ENCODE results near the gene ARHGAP40. TPM values are rescaled to one million over a fixed set of nuclear protein-coding genes. Genes with fewer than 3 reads are reported as not detected.
"Not testable (repeated sequence)": the region's sequence is repeated elsewhere in the genome, so short reads cannot be mapped to it uniquely, and the experiment has no call there.

Gene ARHGAP40
- total RNA-seq, 1 experiment from 2014 or later: 0.12 TPM

DNA sequence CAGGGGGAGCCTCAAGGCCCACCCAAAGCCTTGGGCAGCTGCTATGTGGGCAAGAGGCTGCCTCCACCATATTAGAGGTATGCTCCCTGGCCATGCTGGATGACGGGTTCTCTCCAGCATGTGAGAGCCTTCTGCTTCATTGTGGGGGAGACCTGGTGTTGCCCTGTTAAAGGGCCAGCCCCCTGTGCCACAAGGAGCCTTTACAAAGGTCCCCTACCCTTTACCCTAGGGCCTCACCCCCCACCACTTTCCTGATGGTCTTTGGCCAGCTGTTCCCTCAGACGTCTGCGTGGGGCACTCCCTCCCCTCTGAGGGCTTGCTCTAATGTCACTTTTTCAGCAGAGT is 15.5 kb upstream of the ARHGAP40 start:
- DNase-seq (ENCODE audit: extremely low read depth, low read depth): no peak

- DNase-seq (ENCODE audit: extremely low read depth, low read depth): no peak
These were observed 13.3 kb upstream of the ARHGAP40 start for GRCh38 chr20:38588303-38588702.

DNA sequence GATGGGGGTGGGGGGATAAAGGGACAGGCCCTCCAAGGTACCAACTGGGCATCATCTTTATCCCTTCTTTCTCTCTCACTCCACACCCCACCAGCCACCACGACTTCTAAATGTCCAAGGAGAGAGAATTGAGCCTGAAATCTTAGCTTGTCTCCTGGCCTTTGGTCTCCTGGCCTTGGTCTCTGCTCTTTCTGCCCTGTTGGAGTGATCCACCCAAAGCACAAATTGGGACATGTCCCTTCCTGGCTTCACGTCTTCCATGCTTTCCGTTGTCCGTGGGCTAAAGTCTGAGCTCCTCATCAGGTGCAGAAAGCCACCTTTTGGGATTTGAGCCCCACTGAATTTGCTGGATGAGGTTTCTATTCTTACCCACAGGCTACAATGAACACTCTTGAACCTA is 12.3 kb upstream of the ARHGAP40 start:
- no peak for DNase-seq (ENCODE audit: extremely low read depth, low read depth)

DNA sequence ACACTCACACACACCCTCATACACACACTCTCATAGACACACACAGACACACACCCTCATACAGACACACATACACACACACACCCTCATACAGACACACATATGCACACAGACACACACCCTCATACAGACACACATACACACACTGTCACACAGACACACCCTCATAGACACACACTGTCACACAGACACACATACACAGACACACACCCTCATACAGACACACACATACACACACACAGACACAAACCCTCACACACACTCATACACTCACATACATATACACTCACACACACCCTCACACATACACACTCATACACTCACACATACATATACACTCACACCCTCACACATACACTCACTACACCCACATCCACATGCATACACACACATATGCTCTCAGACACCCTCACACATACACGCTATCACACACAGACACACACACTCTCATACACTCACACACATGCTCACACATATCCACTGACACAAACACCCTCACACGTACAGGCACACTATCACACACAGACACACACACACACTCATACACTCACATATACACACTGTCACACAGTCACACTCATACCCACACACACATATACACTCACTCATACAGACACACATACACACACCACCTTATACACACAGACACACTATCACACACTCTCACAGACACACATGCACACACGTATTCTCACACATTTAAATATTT is 11.5 kb upstream of the ARHGAP40 start:
- no peak for DNase-seq (ENCODE audit: extremely low read depth, low read depth)

DNA sequence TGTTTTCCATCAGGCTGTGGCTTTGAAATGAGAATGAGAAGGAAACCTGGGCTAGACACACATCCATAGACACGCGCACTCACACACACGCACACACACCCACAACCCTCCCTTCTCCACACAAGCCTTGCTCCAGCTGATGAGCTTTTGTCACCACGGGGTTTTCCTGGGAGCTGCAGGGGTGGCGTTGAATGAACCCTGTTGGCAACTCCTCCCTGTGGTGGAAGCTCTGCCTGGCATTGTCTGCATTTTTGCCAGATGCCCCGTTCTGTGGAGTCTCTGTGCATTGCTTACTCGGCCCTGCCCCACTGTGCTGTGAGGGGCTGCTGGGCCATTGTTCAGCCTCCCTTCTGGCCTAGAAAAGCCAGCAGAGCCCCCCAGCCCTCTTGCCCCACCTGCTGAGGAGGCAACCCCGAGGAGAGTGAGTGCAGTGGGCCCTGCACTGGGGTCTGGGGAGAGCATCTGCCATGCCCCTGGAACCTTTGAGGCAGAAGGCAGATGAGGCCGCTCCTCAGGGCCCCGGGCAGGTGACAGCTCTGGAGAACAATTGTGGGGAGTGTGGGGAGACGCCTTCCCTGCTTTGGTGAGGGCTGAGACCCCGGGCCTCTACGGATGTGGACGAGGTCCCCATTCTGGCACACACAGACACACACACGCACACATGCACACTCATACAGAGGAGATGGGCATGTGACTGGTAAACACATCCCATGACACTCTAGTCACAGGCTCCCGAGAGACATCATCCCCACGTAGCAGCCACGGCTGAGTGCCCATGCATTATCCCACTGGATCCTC is 10.7 kb upstream of the ARHGAP40 start:
- no peak for DNase-seq (ENCODE audit: extremely low read depth, low read depth)

- no peak for DNase-seq (ENCODE audit: extremely low read depth, low read depth)
These were observed 9.9 kb upstream of the ARHGAP40 start for GRCh38 chr20:38591474-38592410.

- not testable (repeated sequence) for DNase-seq (ENCODE audit: extremely low read depth, low read depth)
These were observed 9.2 kb upstream of the ARHGAP40 start for GRCh38 chr20:38592411-38592790.

DNA sequence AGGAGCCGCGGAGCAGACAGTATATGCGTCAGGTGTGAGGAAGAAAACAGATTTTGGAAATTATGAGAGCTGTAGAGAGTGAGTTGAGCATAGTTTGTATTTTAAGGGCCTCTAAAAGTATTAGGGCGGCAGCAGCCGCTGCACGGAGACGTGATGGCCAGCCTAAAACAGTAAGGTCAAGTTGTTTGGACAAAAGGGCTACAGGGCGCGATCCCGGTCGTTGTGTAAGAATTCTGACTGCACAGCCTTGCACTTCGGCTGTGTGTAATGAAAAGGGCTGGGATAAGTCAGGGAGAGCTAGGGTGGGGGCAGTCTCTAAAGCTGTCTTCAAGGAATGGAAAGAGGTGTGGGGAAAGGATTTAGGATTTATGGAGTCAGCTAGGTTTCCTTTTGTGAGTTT is 7.3 kb upstream of the ARHGAP40 start:
- not testable (repeated sequence) for DNase-seq (ENCODE audit: extremely low read depth, low read depth)

- DNase-seq (ENCODE audit: extremely low read depth, low read depth): not testable (repeated sequence)
These were observed 5.7 kb upstream of the ARHGAP40 start for GRCh38 chr20:38595886-38596285.

GRCh38 chr20:38599410-38599882 is 2.2 kb upstream of the ARHGAP40 start:
- DNase-seq (ENCODE audit: extremely low read depth, low read depth): no peak

GRCh38 chr20:38600057-38600456 is 1.6 kb upstream of the ARHGAP40 start:
- DNase-seq (ENCODE audit: extremely low read depth, low read depth): no peak

DNA sequence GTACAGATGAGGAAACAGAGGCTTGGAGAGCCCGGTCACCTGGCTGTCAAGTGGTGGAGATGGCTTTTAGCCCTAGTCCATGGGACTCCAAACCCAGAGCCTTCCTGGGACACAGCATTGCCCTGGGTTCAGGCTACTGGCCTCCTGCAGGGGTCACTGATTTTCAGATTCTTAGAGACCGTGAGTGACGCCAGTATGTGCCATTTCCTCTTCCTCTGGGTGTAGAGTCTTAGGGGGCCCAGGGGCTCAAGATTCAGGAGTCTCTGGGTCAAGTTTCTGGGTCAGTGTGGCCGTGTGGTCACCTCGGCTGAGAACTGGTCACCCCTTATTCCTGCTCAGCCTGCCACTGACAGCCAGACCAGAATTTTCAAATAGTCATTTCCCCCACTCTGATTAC is 574 bp downstream of the ARHGAP40 start:
- DNase-seq (ENCODE audit: extremely low read depth, low read depth): no peak

DNA sequence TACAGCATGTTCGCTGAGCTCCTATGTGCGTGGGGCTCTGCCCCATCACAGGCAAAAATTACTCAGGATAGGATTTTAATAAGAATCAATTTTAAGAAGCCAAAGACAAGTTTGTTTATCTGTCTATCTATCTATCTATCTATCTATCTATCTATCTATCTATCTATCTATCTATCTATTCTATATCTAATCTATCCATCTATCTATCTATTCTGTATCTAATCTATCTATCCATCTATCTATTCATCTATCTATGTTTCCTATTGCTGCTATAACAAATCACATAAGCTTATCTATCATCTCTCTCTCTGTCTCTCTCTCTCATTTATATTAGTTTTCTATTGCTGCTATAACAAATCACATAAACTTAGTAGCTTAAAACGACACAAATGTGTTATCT is 1.7 kb downstream of the ARHGAP40 start:
- DNase-seq (ENCODE audit: extremely low read depth, low read depth): no peak

DNA sequence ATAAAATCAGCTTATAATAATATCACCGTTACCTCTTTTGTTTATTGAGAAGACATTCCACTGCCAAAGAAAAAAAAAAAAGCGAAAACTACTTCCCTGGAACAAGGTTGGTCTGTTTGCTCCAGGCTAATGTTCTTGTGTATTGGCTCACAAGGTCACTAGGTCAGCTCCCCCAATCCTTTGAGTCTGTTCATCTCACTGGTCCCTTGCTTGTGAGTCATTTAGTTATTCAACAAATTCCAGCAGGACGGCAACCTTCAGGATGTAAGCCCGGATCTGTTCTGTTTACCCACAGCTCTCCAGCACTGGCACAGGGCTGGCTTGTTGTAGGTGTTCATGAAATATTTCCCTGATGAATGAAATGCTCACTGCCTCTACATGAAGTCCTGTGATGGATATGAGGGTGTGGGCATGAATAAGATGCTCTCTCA is 3.3 kb downstream of the ARHGAP40 start:
- DNase-seq (ENCODE audit: extremely low read depth, low read depth): no peak

GRCh38 chr20:38607351-38607750 is 5.7 kb downstream of the ARHGAP40 start:
- DNase-seq (ENCODE audit: extremely low read depth, low read depth): no peak

- no peak for DNase-seq (ENCODE audit: extremely low read depth, low read depth)
These were observed 6.6 kb downstream of the ARHGAP40 start for GRCh38 chr20:38608188-38608587.

DNA sequence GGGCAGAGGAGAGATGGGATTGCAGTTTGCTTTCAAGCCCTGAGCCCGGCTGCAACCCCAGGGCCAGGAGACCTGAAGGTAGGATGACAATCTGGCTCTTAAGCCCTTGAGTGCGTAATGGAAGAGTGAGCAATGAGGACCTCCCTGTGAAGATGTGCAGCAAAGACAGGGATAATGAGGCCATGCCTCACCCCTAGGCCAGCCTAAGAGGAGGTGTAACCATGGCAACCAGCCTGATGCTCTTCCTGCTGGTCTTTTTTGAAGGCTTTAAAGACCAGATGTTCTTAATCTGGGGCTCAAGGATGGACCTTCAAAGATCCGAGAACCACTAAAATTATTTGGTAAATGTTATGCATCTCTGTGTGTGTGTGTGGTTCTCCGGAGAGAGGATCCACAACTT is 8.2 kb downstream of the ARHGAP40 start:
- DNase-seq (ENCODE audit: extremely low read depth, low read depth): no peak

GRCh38 chr20:38610521-38610920 is 8.9 kb downstream of the ARHGAP40 start:
- no peak for DNase-seq (ENCODE audit: extremely low read depth, low read depth)

DNA sequence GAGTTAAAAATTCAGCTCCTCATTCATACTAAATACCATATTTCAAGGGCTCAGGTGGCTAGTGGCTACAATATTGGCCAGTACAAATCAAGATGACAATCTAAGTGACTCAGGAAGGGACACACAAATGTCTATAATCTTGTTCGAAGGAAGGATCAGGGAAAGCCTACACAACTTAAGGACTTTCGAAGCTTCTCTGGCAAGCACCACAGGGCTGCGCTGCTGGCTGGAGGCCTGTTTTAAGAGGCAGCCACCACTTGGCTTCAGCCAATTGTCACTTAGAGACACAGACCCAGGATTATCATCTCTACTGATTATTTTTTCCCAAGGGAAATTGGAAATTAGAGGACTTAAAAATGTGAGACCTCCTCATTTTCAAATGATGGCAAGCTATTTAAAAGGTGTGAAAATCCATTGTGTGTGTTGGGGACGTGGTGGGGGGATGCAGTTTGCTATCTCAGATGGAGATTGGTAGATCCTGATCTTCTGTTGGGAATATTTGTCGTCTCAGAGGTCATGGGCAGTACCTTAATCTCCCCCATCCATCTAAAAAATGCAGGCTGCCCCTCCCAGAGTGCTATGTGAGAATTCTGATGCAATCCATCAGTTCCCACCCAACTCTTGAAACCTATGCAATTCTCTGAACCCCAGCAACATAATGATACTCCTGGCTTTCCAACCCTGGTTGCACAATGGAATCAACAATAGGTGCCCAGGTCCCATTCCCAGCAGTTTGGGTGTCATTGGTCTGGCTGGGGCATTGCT is 11.3 kb downstream of the ARHGAP40 start:
- no peak for DNase-seq (ENCODE audit: extremely low read depth, low read depth)

GRCh38 chr20:38615283-38615682 is 13.7 kb downstream of the ARHGAP40 start:
- DNase-seq (ENCODE audit: extremely low read depth, low read depth): no peak

Measured in NCI-H460 (cell line).